Ureter (tissue), 1 donor: Measurements from ENCODE around the gene SMAD3. TPM values are rescaled to one million over a fixed set of nuclear protein-coding genes. Genes with fewer than 3 reads are reported as not detected.
"Not testable (repeated sequence)": the region's sequence is repeated elsewhere in the genome, so short reads cannot be mapped to it uniquely, and the experiment has no call there.

Experiments used
- DNase-seq: peaks from one replicate; pipeline ENCODE4 v3.0.0-alpha.2; 2020; ENCODE audit warnings: low spot score
- total RNA-seq: library from RNA; stranded (reverse); gene quantifications from one replicate; pipeline ENCODE4 v1.2.4, GENCODE V29; 2023
- donor health status: DM: yes; HTN: yes; CAD: no.

Gene SMAD3
- total RNA-seq, 1 donor from 2014 or later: 124 TPM

- no peak for DNase-seq
These were observed 76.8 kb downstream of the SMAD3 start for GRCh38 chr15:67142092-67142766.

DNA sequence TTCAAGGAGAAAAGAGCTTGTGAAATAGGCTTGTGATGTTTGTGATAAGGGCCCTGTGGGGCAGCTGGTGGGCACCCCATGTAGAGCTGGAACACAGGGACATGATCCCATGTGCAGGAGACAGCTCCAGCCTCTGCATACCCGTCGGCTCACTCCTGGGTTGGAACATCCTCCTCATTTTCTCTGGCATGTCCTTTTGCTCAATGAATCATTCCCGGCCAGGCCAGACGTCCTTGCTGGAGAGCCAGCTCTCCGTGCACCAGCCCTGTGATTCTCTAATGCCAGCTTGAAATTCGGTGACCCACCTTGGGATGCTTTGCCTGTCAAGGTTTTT lies 77.3 kb downstream of the SMAD3 start:
- DNase-seq: no peak

DNA sequence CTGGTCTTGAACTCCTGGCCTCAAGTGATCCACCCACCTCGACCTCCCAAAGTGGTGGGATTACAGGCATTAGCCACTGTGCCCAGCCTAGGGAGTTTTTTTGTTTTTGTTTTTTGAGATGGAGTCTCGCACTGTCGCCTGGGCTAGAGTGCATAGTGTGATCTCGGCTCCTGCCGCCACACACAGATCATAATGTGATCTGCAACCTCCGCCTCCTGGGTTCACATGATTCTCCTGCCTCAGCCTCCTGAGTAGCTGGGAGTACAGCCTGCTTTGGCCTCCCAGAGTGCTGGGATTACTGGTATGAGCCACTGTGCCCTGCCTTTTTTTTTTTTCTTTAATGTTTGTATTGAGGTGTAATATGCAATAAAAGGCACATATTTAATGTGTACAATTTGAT lies 78.2 kb downstream of the SMAD3 start:
- DNase-seq: no peak

GRCh38 chr15:67144609-67145311 lies 79.4 kb downstream of the SMAD3 start:
- no peak for DNase-seq

DNA sequence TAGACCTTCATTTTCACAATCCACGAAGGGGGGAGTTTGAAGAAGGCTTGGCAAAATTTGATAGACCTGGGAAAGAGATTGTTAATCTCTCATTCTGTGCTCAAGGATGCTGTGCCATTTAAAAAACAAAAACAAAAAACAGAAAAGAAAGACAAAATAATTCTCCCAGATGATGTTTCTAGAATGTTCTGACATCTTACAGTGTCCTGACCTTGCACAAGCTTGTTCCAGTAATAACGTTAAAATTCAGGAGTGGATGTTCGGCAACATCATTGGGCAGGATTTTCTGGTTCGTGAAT lies 79.9 kb downstream of the SMAD3 start:
- DNase-seq: no peak

- no peak for DNase-seq
These were observed 80.3 kb downstream of the SMAD3 start for GRCh38 chr15:67145710-67146109.

DNA sequence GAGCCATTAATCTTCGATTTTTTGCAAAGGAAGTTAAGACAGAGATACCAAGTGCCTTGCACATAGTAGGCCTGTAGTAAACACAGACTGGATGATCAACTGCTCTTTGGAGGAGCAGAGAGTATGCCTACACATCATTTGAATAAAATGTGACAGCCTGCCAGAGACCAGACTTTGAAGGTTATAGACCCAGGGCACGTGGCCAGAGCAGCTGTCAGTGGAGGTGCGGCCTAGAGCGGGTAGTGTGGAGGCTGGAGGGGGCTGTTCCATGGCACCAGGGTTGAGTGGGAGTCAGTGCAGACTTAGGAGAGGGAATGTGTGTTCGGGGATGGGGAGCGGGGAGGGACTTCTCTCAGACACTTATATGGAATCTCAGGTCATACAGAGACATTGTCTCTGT lies 80.8 kb downstream of the SMAD3 start:
- DNase-seq: peak; percentile 70

GRCh38 chr15:67146875-67147381 lies 81.5 kb downstream of the SMAD3 start:
- DNase-seq: peak; percentile 81

DNA sequence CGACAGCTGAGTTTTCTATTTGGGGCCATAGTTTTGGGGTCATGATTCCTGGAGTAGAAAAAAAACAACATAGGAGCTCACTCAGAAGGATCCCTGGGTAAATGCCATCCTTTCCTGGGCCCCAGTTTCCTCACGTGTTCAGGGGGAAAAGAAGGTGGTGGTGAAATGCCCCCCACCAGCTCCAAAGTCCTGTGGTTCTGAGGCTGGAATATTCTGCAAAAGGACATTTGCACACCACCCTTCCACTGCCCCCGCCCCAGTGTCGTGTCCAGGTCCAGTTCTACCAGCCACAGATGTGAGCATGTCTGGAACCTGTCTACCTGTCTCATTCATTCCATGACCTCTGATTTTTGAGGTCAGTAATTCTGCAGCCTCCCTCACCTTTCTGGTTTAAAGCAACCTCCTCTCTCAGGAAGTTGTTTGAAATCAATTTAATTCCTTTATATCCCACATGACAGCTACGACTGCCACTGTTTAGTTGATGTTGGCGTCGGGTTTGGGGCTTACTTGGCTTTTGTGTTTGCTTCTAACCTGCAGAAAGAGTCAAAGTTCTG lies 82.1 kb downstream of the SMAD3 start:
- no peak for DNase-seq

- no peak for DNase-seq
These were observed 82.8 kb downstream of the SMAD3 start for GRCh38 chr15:67148196-67148701.

- no peak for DNase-seq
These were observed 83.8 kb downstream of the SMAD3 start for GRCh38 chr15:67149068-67149772.

DNA sequence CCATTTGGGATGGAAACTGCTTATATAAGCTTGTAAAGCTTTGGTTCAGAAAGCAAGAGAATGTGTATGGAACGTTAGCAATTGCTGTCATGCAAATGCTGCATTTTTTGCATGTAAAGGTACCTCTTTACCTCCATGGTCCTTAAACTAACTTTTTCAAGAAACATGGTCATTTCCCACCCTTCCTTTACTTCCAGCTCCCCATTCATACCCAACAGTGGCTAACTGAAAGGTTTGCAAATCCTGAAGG lies 84.3 kb downstream of the SMAD3 start:
- no peak for DNase-seq

GRCh38 chr15:67150023-67150860 lies 84.8 kb downstream of the SMAD3 start:
- DNase-seq: peak; percentile 79

DNA sequence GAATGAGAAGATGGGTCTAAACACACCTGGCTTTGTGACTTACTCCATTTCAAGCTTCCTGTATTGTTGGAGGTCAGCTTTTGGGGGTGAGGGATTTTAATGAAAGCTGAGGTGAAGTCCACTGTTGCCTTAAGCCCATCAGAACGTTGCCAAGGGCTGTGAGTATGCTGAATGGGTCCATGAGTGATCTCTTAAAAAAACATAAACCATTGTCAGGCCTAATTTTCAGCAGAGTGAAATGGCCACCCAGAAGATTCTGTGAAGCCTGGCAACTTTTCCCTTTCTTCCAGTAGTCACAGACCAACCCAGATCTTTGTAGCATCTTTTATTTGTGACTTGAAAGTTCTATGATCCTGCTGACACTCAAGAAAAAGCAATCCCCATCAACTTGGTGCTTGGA lies 87.0 kb downstream of the SMAD3 start:
- DNase-seq: no peak

GRCh38 chr15:67153044-67153443 lies 87.6 kb downstream of the SMAD3 start:
- DNase-seq: not testable (repeated sequence)

DNA sequence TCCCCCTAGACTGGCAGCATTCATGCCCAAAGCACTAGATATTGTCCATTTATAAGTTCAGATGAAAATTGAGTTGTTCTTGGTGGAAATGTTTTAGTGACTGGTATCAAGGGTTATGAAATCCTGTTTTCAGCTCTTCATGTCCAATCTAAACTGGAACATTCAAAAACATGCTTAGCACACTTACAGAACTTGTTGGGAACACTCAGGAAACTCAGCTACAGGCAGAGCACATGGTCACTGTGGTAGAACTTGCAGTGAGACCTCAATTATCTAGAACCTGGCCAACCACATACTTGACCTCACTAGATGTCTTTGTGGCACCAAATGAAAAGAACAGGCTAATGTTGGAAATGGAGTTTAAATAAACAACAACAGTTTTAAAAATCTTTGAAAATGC lies 88.8 kb downstream of the SMAD3 start:
- no peak for DNase-seq

DNA sequence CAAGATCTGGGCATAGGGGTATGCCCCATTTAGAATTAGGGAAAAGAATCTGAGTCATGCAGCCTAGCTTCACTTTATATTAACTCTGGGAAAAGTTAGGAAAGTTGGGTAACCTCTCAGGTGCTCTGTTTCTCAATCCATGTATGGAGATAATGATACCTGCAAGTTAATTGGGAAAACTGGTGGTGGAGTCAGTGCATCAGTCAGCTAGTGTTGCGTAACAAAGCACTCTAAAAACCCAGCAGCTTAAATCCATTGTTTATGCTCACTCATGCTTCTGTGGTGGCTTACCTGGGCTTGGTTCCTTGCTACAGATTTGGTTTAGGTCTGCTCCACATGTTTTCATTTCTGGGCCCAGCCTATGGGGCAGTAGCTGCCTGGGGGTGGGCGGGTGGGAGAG lies 91.0 kb downstream of the SMAD3 start:
- no peak for DNase-seq

DNA sequence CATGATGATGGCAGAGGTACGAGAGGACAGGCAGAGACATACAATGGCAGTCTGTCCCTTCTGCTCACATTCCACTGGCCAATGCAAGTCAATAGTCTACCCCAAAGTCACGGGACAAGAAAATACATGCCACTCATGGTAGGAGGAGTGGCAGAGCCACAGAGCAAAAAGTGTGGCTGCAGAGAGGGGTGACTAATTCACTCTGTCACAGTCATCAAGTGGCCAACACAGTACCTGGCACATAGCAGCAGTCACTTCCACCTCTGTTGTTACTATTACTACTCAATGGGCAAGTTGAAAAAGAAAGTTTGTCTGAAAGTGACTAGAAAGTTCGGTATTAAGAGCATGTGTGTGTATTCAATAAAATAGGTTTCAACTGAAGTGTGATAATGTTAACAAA lies 91.4 kb downstream of the SMAD3 start:
- no peak for DNase-seq

- no peak for DNase-seq
These were observed 92.3 kb downstream of the SMAD3 start for GRCh38 chr15:67157521-67158252.

DNA sequence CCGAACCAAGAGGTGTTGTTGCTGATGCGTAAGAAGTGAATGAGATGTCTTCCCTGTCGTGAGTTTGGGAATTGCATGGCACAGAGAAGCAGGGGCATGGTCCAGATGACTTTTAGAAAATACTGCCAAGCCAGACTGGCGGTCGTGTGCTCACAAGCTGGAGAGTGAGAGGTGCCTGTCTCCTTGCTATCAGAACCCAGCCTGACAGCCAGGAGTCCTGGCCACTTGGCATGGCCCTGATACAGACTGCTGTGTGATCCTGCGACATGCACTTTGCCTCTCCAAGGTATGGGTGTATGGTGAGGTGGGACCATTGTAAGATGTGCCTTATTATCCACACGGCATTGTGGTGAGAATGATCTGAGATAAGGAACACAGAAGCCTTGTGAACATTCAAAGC lies 93.0 kb downstream of the SMAD3 start:
- no peak for DNase-seq

DNA sequence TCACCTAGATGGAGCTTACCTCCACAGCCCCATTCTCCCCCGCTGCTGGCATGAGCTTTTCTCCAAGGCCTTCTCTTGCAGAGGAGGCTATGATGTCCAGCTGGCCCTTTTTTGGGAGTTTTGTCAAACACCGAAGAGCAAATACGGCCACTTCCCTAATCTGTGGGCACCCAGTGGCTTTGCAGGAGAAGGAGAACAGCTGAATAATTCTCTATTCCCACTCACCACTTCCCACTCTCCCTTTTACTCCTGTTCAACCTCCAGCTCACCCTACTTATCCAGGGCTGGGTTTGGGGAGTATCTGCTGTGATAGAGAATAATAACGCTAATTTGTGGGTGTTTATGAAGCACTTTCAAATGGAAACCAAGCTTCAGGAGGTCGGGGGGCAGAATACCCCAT lies 96.0 kb downstream of the SMAD3 start:
- DNase-seq: no peak
